HG02678 (cell line): ENCODE data around the gene NDE1.
A peak's percentile ranks its signal among the peaks of the same experiment; 100 is the strongest.

ENCODE experiments used
- ATAC-seq: cut with Tn5 transposase; IDR thresholded peaks from one replicate; pipeline ENCODE4 v1.9.1; 2021; ENCODE audit warnings: mild to moderate bottlenecking, moderate library complexity; ENCODE audit not compliant: unreplicated experiment

The NDE1 gene

DNA sequence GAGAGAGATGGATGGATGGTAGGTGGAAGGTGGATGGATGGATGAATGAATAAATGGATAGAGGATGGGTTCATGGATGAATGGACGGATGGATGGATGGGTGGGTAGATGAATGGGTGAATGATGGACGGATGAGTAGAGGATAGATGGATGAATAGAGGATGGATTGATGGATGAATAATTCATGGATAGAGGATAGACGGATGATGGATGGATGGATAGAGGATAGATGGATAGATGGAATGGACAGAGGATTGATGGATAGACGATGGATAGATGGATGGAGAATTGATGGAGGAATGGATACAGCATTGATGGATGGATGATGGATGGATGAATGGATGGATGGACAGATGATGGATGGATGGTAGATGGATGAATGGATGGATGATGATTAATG lies 115.1 kb downstream of the NDE1 start:
- no peak for ATAC-seq

GRCh38 chr16:15765880-15766279 lies 115.8 kb downstream of the NDE1 start:
- peak; percentile 82 for ATAC-seq

DNA sequence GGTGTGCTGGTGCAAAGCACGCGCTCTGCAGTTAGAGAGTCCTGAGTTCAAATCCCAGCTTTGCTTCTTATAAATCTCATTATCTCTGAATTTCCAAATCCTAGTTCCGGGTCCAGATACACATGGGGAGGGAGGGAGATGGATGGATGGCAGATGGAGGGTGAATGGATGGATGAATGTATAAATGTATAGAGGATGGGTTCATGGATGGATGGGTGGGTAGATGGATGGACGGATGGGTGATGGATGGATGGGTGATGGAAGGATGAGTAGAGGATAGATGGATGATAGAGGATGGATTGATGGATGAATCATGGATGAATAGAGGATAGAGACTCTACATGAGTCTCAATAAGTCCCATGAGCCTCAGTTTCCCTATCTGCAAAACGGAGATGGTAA lies 116.9 kb downstream of the NDE1 start:
- ATAC-seq, result no peak

DNA sequence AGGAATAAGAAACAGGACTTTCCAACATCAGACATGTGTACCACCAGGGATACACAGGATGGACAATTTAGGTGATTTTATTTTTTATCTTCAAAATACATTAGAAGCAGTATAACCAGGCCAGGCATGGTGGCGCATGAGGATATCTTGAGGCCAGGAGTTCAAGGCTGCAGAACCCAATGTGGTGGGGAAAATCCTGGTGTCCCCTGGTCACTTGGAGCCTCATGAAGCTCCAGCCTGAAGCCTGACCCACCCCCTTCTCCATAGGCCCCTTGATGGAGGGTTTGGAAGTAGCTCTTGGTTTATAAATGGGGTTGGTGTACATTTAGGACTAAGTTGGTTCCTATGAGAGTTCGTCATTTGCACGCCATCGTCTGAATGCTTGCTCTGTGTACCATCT lies 118.2 kb downstream of the NDE1 start:
- ATAC-seq, result no peak

DNA sequence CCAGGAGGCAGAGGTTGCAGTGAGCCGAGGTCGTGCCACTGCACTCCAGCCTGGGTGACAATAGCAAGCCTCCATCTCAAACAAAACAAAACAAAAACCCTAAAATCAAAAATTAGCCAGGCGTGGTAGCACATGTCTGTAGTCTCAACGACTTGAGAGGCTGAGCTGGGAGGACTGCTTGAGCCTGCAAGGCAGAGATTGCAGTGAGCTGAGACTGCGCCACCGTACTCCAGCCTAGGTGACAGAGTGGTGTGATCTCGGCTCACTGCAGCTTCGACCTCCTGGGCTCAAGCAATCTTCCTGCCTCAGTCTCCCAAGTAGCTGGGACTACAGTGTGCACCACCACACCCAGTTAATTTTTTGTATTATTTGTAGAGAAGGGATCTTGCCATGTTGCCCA lies 119.2 kb downstream of the NDE1 start:
- ATAC-seq, result no peak

DNA sequence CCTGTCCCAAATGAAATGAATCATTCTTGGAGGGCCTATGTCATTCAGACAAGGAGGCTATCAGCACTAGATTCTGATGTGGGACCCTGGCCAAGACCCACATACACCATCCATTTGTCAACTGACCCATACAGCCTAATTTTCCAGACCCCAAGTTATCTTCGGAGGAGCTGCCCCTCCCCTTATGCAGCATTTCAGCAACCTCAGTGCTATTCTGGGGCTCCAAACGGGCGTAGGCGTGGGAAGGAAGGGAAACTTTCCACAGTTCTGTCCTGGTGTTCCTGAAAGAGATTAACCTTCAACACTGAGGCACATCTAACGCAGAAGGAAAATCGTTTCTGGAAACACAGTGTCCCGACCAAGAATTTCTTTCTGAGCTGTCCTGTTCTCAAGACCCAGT lies 120.1 kb downstream of the NDE1 start:
- no peak for ATAC-seq

- ATAC-seq, result no peak
These were observed 120.5 kb downstream of the NDE1 start for GRCh38 chr16:15770512-15770911.

GRCh38 chr16:15771694-15772093 lies 121.6 kb downstream of the NDE1 start:
- no peak for ATAC-seq

- ATAC-seq, result no peak
These were observed 122.7 kb downstream of the NDE1 start for GRCh38 chr16:15772579-15773293.

- ATAC-seq, result no peak
These were observed 123.9 kb downstream of the NDE1 start for GRCh38 chr16:15773968-15774367.

- no peak for ATAC-seq
These were observed 125.2 kb downstream of the NDE1 start for GRCh38 chr16:15775209-15775608.

DNA sequence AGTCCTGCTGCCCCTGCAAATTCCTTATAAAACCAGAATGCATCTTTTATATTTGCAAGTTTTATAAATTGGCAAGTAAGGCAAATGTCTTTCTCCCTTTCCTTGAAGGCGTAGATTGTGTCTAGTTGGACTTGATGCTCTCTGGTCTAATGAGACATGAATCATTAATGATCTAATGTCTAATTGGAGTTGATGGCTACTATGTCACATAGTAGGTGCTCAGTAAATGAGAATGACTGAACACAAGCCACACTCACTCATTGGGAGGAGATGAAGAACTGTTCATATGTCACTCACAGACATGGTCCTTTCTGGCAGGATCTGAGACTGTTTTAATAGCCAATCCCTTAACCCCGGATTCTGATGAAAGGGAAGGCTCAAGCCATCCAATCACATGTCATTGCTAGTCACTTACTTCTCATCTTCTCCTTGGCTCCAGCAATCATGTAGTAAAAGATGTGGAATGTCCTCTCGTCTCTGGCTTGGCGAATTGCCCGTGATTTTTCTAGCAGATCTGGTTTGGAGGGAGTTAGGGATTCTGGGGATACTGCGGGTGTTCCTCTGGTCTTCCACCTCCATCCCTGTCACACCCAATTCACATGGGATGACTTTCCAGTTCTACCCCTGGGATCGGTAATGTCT lies 125.7 kb downstream of the NDE1 start:
- ATAC-seq, result no peak
